ENCODE measurements around the gene CELSR1. TPM values are rescaled to one million over a fixed set of nuclear protein-coding genes. Genes with fewer than 3 reads are reported as not detected.

Gene CELSR1
- total and polyA plus RNA-seq, 2 donors (not counting 1 experiment from before 2014, with no cell fraction given): 0.07 to 1.8 TPM

GRCh38 chr22:46455446-46455845, 82.0 kb downstream of the CELSR1 start:
- no peak overlapping the region for H3K27ac ChIP-seq (ENCODE audit: insufficient read depth, low read length)
- no peaks in the 10 kb centered on the region for H3K36me3 ChIP-seq (ENCODE audit: control insufficient read depth, insufficient read depth, low read length)
- no peaks in the 10 kb centered on the region for H3K4me1 ChIP-seq (ENCODE audit: control insufficient read depth, extremely low read depth, insufficient read depth, low read length)
- H3K79me2 ChIP-seq (ENCODE audit: control insufficient read depth, insufficient read depth, low read length): no peaks in the 10 kb centered on the region
- H3K9me3 ChIP-seq (ENCODE audit: control insufficient read depth, insufficient read depth, low read depth, low read length): no peaks in the 10 kb centered on the region
- H4K20me1 ChIP-seq (ENCODE audit: control insufficient read depth, extremely low read depth, insufficient read depth, low read length): no peaks in the 10 kb centered on the region
- no peak for DNase-seq (ENCODE audit: low read depth in 2 of 2)
- H3K4me2 ChIP-seq (ENCODE audit: extremely low read depth, insufficient read depth, low read length): no peak overlapping the region
- no peak overlapping the region for H2AFZ ChIP-seq (ENCODE audit: low read length)
- no peak overlapping the region for H3K4me3 ChIP-seq (replicated peaks in 1 of 4; ENCODE audit: control extremely low read depth in 1 of 4, insufficient read depth in 1 of 4, low read depth in 3 of 4, low read length in 4 of 4)
- H3K9ac ChIP-seq (ENCODE audit: insufficient read depth, low read length): no peak overlapping the region
- H3K27me3 ChIP-seq (ENCODE audit: control insufficient read depth, insufficient read depth, low read length): peaks cover 2% of the 10 kb centered on the region
- no peak for TF ChIP-seq CTCF (conservative IDR thresholded peaks at IDR 0.05 in 1 of 2, IDR thresholded peaks at IDR 0.05 in 1 of 2; ENCODE audit: low read depth in 1 of 2, low read length in 2 of 2)
- TF ChIP-seq EZH2 (IDR thresholded peaks at IDR 0.05; ENCODE audit: low read length, missing control alignments): no peak

- no peak overlapping the region for H3K9ac ChIP-seq (ENCODE audit: insufficient read depth, low read length)
- TF ChIP-seq CTCF (conservative IDR thresholded peaks at IDR 0.05 in 1 of 2, IDR thresholded peaks at IDR 0.05 in 1 of 2; ENCODE audit: low read depth in 1 of 2, low read length in 2 of 2) (no peak), EZH2 (IDR thresholded peaks at IDR 0.05; ENCODE audit: low read length, missing control alignments) (no peak)
- H3K9me3 ChIP-seq (ENCODE audit: control insufficient read depth, insufficient read depth, low read depth, low read length): no peaks in the 10 kb centered on the region
- H2AFZ ChIP-seq (ENCODE audit: low read length): no peak overlapping the region
- H3K4me1 ChIP-seq (ENCODE audit: control insufficient read depth, extremely low read depth, insufficient read depth, low read length): no peaks in the 10 kb centered on the region
- H3K4me3 ChIP-seq (replicated peaks in 1 of 4; ENCODE audit: control extremely low read depth in 1 of 4, insufficient read depth in 1 of 4, low read depth in 3 of 4, low read length in 4 of 4): no peak overlapping the region
- DNase-seq (ENCODE audit: low read depth in 2 of 2): peak in 1 of 2 donors; percentile 54
- no peak overlapping the region for H3K4me2 ChIP-seq (ENCODE audit: extremely low read depth, insufficient read depth, low read length)
- no peaks in the 10 kb centered on the region for H4K20me1 ChIP-seq (ENCODE audit: control insufficient read depth, extremely low read depth, insufficient read depth, low read length)
- no peak overlapping the region for H3K27ac ChIP-seq (ENCODE audit: insufficient read depth, low read length)
- peaks cover 2% of the 10 kb centered on the region for H3K27me3 ChIP-seq (ENCODE audit: control insufficient read depth, insufficient read depth, low read length)
- H3K79me2 ChIP-seq (ENCODE audit: control insufficient read depth, insufficient read depth, low read length): no peaks in the 10 kb centered on the region
- no peaks in the 10 kb centered on the region for H3K36me3 ChIP-seq (ENCODE audit: control insufficient read depth, insufficient read depth, low read length)
These were observed 82.7 kb downstream of the CELSR1 start for GRCh38 chr22:46454504-46455269.

- TF ChIP-seq CTCF (conservative IDR thresholded peaks at IDR 0.05 in 1 of 2, IDR thresholded peaks at IDR 0.05 in 1 of 2; ENCODE audit: low read depth in 1 of 2, low read length in 2 of 2) (no peak), EZH2 (IDR thresholded peaks at IDR 0.05; ENCODE audit: low read length, missing control alignments) (no peak)
- H2AFZ ChIP-seq (ENCODE audit: low read length): no peak overlapping the region
- no peaks in the 10 kb centered on the region for H4K20me1 ChIP-seq (ENCODE audit: control insufficient read depth, extremely low read depth, insufficient read depth, low read length)
- DNase-seq (ENCODE audit: low read depth in 2 of 2): no peak
- H3K4me2 ChIP-seq (ENCODE audit: extremely low read depth, insufficient read depth, low read length): no peak overlapping the region
- H3K9me3 ChIP-seq (ENCODE audit: control insufficient read depth, insufficient read depth, low read depth, low read length): no peaks in the 10 kb centered on the region
- H3K9ac ChIP-seq (ENCODE audit: insufficient read depth, low read length): no peak overlapping the region
- peaks cover 2% of the 10 kb centered on the region for H3K27me3 ChIP-seq (ENCODE audit: control insufficient read depth, insufficient read depth, low read length)
- H3K4me3 ChIP-seq (replicated peaks in 1 of 4; ENCODE audit: control extremely low read depth in 1 of 4, insufficient read depth in 1 of 4, low read depth in 3 of 4, low read length in 4 of 4): no peak overlapping the region
- H3K4me1 ChIP-seq (ENCODE audit: control insufficient read depth, extremely low read depth, insufficient read depth, low read length): no peaks in the 10 kb centered on the region
- H3K36me3 ChIP-seq (ENCODE audit: control insufficient read depth, insufficient read depth, low read length): no peaks in the 10 kb centered on the region
- H3K27ac ChIP-seq (ENCODE audit: insufficient read depth, low read length): no peak overlapping the region
- no peaks in the 10 kb centered on the region for H3K79me2 ChIP-seq (ENCODE audit: control insufficient read depth, insufficient read depth, low read length)
These were observed 83.5 kb downstream of the CELSR1 start for GRCh38 chr22:46453829-46454503.
